Measurements from ENCODE around the gene AGBL1. TPM values are rescaled to one million over a fixed set of nuclear protein-coding genes. Genes with fewer than 3 reads are reported as not detected.
"Not testable (repeated sequence)": the region's sequence is repeated elsewhere in the genome, so short reads cannot be mapped to it uniquely, and the experiment has no call there.

The AGBL1 gene
- total RNA-seq, 1 donor from 2014 or later: not detected

DNA sequence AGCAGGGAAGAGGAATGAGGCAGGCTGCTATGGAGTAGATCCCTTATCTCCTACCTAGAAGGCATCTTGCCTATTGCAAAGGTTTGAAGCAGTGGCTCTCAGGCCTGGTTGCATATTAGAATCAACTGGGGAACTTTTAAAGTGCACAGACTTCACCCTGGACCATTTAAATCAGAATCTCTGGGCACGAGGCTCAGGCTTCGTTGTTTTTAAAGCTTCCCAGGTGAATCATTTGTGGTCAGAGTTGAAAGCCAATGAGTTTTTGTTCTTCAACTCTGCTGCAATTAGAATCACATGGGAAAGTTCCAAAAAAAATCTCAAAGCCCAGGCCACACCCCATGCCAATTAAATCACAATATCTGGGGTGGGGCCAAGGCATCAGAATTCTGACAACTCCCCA, 773.1 kb downstream of the AGBL1 start:
- intact Hi-C loops (cut with micrococcal nuclease): no loop called here

- intact Hi-C loops (cut with micrococcal nuclease): no loop called here
These were observed 774.5 kb downstream of the AGBL1 start for GRCh38 chr15:86854176-86854575.

DNA sequence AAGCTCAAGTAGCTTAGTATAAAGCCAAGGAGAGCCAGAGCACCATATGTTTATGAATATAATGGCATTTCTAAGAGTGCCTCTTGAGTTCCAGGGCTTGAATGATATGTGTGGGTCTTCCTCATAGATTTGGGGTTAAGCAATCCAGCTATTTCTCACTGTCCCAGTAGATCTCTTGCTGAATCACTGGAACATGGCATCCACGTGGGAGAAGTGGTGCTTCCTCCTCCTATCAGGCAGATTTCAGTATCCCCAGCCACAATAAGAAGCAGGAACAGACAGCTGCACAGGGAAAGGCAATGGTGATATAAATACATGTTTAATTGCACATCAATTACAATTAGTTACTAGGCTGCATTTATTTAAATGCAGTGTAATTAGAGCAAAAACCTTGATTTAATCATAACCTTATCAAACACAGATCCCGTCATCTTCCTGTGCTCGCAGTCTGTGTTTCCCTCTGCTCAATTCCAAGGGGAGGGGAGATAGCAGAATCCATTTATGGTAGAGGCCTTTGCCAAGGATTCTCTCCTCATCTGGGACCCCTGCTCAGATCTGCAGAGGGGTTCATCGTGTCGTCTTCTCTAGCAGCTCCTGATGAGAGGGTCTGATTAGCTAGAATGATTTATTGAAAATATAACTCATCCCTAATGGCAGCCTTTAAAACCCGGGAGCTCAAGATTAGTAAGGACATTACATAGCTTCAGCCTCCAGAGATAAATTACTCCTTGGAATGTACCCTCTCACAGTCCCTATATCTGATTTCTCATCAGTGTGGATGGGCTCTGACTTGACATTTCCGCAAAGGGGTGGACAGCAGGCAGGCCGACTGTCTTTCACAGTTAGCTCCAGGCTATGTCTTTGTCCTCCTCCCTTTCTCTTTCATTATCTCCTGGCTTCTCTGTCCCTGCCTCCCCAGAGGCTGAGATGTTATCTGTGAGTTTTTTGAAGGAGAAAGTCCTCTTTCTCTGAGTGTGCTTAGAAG, 775.9 kb downstream of the AGBL1 start:
- intact Hi-C loops (cut with micrococcal nuclease): no loop called here

- intact Hi-C loops (cut with micrococcal nuclease): no loop called here
These were observed 778.0 kb downstream of the AGBL1 start for GRCh38 chr15:86857701-86858100.

DNA sequence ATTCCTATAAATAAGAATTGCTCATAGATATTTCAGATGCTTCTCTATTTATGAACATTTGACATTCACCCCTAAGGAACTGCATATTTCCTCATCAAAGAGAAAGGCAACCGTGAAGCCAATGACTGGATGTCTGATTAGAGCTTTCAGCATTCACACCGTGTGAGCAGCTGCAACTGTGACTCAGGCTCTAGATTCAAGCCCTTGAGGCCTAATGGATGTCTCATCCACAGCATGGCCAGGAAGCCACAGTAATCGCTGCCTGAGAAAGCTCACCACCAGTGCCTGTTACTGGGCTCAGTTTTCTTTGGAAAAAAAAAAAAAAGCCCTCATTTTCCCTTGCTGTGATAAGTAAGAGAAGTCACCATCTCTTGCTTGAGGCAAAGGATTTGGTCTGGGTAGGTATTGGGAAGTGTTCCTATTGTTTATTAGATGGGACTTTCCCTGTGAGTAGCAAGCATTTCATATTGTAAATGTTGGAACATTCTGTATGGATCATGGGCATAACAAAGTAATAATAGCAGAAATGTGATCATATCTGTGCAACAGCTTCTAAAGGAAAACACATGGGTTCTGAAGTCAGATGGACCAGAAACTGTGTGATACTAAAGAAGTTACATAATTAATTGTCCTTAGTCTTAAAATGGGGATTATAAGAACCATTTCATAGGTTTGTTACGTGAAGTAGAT, 783.7 kb downstream of the AGBL1 start:
- intact Hi-C loops (cut with micrococcal nuclease): no loop called here

- intact Hi-C loops (cut with micrococcal nuclease): no loop called here
These were observed 786.2 kb downstream of the AGBL1 start for GRCh38 chr15:86865920-86866319.

DNA sequence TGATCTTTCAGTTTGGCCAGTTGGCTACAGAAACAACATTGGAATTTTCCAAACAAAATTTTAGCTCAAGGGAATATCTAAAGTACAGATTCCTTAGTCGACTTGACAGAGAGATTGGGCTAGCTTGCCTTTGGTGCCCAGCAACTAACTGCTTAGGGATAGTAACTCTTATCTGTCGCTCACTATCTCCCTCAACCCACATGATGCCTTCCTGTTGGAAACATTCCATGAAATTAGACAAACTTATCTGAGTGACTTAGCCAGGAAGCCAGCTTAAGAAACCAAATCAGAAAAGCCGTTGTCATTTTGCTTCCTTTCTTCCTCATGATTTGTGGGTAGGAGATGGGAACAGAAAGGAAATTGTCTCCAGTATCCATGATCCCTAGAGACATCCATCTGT, 791.2 kb downstream of the AGBL1 start:
- intact Hi-C loops (cut with micrococcal nuclease): no loop called here

DNA sequence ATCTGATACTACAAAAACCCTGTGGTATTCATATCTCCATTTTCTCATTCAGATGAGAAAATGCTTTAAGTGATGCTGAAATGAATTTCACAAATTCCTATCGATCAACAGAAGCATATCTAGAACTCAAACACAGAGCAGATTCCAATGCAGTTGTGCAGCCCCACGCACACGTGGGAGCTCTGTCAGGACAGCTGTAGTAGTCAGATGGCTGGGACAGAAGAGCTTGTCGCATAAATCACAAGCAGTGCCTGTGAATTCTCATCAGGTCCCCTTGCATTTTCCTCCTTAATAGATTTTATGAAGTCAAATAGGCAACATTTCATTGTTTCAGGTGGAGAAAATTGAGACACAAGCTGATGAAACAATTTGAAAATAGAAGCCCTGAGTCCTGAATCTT, 792.3 kb downstream of the AGBL1 start:
- intact Hi-C loops (cut with micrococcal nuclease): no loop called here

DNA sequence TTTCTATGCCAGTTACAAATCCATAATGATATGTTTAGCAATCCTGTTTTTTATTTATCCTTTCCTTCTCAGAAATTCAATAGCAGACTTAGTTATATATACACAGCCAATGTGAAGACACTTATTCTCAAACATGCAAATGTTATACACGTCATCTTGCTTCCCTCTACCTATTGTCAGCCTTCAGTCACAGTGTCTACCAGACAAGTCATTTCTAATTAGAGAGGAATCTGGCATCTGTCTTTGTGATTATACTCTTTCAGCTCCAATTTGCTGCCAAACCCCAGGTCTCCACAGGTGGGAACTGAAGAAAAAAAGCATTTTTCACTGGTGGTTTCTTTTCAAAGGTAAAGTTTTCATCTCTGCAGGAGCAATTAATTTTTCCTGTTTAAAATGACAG, 793.1 kb downstream of the AGBL1 start:
- intact Hi-C loops (cut with micrococcal nuclease): no loop called here

DNA sequence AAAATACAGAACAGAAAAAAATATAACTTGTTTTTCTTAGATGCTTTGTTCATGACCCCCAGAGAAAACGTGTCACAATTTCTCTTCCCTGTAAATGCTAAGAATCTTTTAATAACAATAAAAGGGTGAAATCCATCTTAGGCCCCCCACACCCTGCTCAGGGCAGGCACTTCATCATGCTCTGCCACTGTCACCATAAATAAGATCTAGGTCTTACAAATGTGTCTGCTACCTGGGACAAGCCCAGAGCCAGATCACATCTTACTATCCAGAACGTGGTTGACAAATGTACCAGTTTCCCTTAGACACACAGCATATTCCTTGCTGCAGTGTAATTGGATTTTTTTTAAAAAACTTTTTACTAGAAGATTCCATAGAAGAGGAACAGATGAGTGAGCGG, 795.4 kb downstream of the AGBL1 start:
- intact Hi-C loops (cut with micrococcal nuclease): no loop called here

- intact Hi-C loops (cut with micrococcal nuclease): no loop called here
These were observed 796.8 kb downstream of the AGBL1 start for GRCh38 chr15:86876387-86876944.

- intact Hi-C loops (cut with micrococcal nuclease): no loop called here
These were observed 797.5 kb downstream of the AGBL1 start for GRCh38 chr15:86877171-86877631.

GRCh38 chr15:86878844-86879243, 799.2 kb downstream of the AGBL1 start:
- intact Hi-C loops (cut with micrococcal nuclease): not testable (repeated sequence)

DNA sequence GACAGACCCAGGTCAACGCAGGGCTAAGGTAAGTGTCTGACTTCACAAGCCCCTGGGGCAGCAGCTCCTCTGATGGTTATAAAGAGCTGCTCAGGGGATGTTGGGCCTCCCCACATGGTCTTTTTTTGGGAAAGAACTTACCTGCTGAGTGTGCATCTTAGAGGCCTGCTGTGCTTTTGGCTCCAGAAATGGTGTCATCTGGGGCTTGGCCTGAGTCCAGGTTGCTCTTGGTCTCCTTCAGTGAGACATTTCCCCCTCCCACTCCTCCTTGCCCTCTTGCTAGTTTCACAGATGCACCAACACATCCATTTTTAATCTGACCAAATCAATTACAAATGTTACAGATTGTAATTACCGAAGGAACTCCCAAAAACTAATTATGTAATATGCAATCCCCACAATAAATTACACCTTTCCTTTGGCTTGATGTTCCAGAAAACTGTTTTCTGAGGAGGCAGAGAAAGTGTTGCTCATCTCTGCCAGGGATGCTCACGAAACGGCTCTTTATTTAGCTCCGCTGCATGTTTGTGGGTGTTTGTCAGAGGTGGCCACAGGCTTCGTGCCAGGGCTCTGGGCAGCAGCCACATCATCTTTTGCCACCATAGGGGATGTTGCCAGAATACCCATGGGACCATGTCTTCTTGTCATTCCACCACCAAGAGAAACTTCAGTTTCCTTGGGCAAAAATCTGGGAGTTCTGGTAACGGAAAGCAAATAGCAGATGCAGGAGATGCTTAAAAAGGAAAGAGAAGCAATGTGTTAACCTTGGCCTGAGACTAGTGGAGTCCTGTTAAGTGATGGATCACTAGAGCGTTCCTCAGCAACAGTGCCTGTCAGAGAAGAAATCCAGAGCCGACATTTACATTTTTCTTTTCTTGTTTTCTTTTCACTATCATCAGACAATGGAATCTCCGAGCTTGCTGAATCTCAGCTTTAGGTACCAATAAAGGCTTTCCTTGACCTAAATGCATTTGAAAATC, 799.9 kb downstream of the AGBL1 start:
- intact Hi-C loops (cut with micrococcal nuclease): no loop called here

- intact Hi-C loops (cut with micrococcal nuclease): no loop called here
These were observed 805.9 kb downstream of the AGBL1 start for GRCh38 chr15:86885616-86886015.

DNA sequence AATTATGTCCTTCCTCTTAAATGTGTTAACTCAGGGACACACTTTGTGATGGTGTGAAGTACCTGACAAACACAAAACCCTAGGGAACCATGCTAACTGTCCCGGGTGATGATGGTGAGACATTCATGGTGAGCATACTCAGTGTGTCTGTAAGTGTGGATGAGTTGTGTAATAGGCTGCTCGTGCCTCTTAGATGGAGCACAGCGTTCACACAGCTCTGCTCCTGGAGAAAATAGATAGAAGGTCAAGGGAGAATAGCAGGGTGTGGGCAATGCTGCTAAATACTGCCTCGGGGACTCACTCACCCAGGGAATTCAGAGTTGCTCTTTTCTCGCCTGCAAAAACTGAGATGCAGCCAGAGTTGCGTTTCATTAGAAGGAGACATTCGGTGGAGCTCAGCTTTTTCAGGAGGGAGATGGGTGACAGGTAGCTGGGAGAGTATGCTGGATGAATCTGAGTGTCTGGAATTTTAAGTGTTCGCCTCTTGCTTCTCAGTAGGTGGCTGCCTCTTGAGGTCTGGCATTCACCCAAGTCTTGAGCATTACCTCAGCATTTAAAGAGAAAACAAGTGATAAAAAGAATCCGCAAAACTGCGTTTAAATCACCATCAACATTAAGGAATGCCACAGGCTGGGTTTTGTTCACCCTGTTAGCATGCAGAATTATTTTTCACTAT, 813.2 kb downstream of the AGBL1 start:
- intact Hi-C loops (cut with micrococcal nuclease): no loop called here

GRCh38 chr15:86894269-86894668, 814.6 kb downstream of the AGBL1 start:
- intact Hi-C loops (cut with micrococcal nuclease): no loop called here

- intact Hi-C loops (cut with micrococcal nuclease): no loop called here
These were observed 824.2 kb downstream of the AGBL1 start for GRCh38 chr15:86903642-86904421.

- intact Hi-C loops (cut with micrococcal nuclease): no loop called here
These were observed 826.1 kb downstream of the AGBL1 start for GRCh38 chr15:86905625-86906256.
